SJCRH30 (cell line): ENCODE measurements around the gene KRTAP10-4. TPM values are rescaled to one million over a fixed set of nuclear protein-coding genes. Genes with fewer than 3 reads are reported as not detected.

ENCODE experiments used
- DNase-seq, 2 experiments: peaks; one replicate each; pipeline ENCODE4 v3.0.0-alpha.2; 2015 to 2020
- H3K27ac ChIP-seq: fragments of 250-450 bp; sonication (Bioruptor Pico); 2 replicates; pipeline ENCODE4 v1.5.1; 2020; ENCODE audit warnings: mild to moderate bottlenecking, moderate library complexity
- H3K27me3 ChIP-seq: fragments of 250-450 bp; sonication (Bioruptor Pico); 2 replicates; pipeline ENCODE4 v1.5.1; 2020; ENCODE audit warnings: mild to moderate bottlenecking, moderate library complexity
- H3K36me3 ChIP-seq: fragments of 250-450 bp; sonication (Bioruptor Pico); 2 replicates; pipeline ENCODE4 v1.5.1; 2020; ENCODE audit warnings: mild to moderate bottlenecking, moderate library complexity
- H3K4me1 ChIP-seq: fragments of 250-450 bp; sonication (Bioruptor Pico); 2 replicates; pipeline ENCODE4 v1.5.1; 2020; ENCODE audit warnings: mild to moderate bottlenecking, moderate library complexity
- H3K4me3 ChIP-seq: fragments of 250-450 bp; sonication (Bioruptor Pico); 2 replicates; pipeline ENCODE4 v1.5.1; 2020; ENCODE audit warnings: mild to moderate bottlenecking, moderate library complexity
- H3K9me3 ChIP-seq: fragments of 250-450 bp; sonication (Bioruptor Pico); replicated peaks from 2 replicates; pipeline ENCODE4 v1.5.1; 2020; ENCODE audit warnings: mild to moderate bottlenecking, moderate library complexity
- total RNA-seq: library from RNA; depleted of rRNA; stranded (reverse); fragments of >200 nt; shearing (Covaris generic); gene quantifications from 2 replicates; pipeline ENCODE4 v1.2.3, GENCODE V29; 2014

Gene KRTAP10-4
- total RNA-seq, 1 experiment from 2014 or later = not detected

- H3K27ac ChIP-seq = no peak overlapping the region
- no peaks in the 10 kb centered on the region for H3K36me3 ChIP-seq
- DNase-seq = no peak
- no peak overlapping the region for H3K4me3 ChIP-seq
- no peaks in the 10 kb centered on the region for H3K4me1 ChIP-seq
- no peaks in the 10 kb centered on the region for H3K27me3 ChIP-seq
- H3K9me3 ChIP-seq = no peaks in the 10 kb centered on the region
These were observed 9.4 kb upstream of the KRTAP10-4 start for GRCh38 chr21:44564099-44564498.

DNA sequence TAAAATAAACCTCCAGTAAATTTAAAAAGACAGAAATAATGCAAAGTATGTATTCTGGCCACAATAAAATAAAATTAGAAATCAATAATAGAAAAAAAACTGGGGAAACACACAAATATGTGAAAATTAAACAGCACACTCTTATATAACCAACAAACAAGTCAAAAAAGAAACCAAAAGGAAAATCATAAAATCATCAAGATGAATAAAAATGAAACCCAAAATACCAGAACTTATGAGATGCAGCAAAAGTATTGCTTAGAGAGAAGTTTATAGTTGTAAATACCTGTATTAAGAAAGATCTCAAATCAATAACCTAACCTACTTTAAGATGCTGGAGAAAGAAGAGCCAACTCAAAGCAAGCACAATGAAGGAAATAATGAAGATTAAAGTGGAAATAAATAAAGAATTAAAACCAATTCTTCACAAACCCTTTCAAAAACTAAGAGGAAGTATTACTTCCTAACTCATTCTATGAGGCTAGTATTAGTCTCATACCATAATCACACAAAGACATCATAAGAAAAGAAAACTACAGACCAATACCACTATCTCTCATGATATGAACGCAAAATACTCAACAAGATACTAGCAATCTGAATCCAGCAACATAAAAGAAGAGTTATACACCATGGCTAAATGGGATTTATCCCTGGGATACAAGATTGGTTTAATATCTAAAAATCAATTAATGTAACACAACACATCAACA lies 8.5 kb upstream of the KRTAP10-4 start:
- Histone ChIP-seq H3K27me3 (no peaks in the 10 kb centered on the region), H3K27ac (no peak overlapping the region), H3K36me3 (no peaks in the 10 kb centered on the region), H3K9me3 (no peaks in the 10 kb centered on the region), H3K4me1 (no peaks in the 10 kb centered on the region), H3K4me3 (no peak overlapping the region)
- no peak for DNase-seq

DNA sequence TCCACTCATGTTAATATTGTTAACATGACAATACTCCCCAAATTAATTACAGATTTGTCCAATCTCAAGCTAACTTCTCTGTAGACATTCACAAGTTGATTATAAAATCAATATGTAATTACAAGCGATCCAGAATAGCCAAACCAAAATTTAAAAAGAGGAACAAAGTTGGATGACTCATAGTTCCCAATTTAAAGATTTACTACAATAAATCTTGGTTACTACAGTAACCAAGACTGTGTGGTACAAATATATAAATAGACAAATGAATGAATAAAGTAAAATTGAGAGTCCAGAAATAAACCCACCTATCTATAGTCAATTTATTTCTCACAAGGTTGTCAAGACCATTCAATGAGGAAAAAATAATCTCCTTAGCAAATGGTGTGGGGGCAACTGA lies 7.1 kb upstream of the KRTAP10-4 start:
- no peaks in the 10 kb centered on the region for H3K9me3 ChIP-seq
- no peaks in the 10 kb centered on the region for H3K36me3 ChIP-seq
- H3K4me3 ChIP-seq = no peak overlapping the region
- H3K27ac ChIP-seq = no peak overlapping the region
- no peak for DNase-seq
- H3K27me3 ChIP-seq = no peaks in the 10 kb centered on the region
- H3K4me1 ChIP-seq = no peaks in the 10 kb centered on the region

- Histone ChIP-seq H3K27ac (no peak overlapping the region), H3K4me3 (no peak overlapping the region), H3K27me3 (no peaks in the 10 kb centered on the region), H3K36me3 (no peaks in the 10 kb centered on the region), H3K4me1 (no peaks in the 10 kb centered on the region), H3K9me3 (no peaks in the 10 kb centered on the region)
- DNase-seq = no peak
These were observed 5.9 kb upstream of the KRTAP10-4 start for GRCh38 chr21:44567481-44568171.

GRCh38 chr21:44568261-44568660 lies 5.3 kb upstream of the KRTAP10-4 start:
- Histone ChIP-seq H3K36me3 (no peaks in the 10 kb centered on the region), H3K27ac (no peak overlapping the region), H3K9me3 (no peaks in the 10 kb centered on the region), H3K4me1 (no peaks in the 10 kb centered on the region), H3K4me3 (no peak overlapping the region), H3K27me3 (no peaks in the 10 kb centered on the region)
- DNase-seq = no peak

- Histone ChIP-seq H3K4me3 (no peak overlapping the region), H3K4me1 (no peaks in the 10 kb centered on the region), H3K9me3 (no peaks in the 10 kb centered on the region), H3K27ac (no peak overlapping the region), H3K27me3 (no peaks in the 10 kb centered on the region), H3K36me3 (no peaks in the 10 kb centered on the region)
- no peak for DNase-seq
These were observed 4.6 kb upstream of the KRTAP10-4 start for GRCh38 chr21:44568667-44569556.

GRCh38 chr21:44569861-44570517 lies 3.5 kb upstream of the KRTAP10-4 start:
- H3K4me1 ChIP-seq = no peaks in the 10 kb centered on the region
- H3K27me3 ChIP-seq = no peaks in the 10 kb centered on the region
- H3K4me3 ChIP-seq = no peak overlapping the region
- no peak overlapping the region for H3K27ac ChIP-seq
- H3K36me3 ChIP-seq = no peaks in the 10 kb centered on the region
- no peaks in the 10 kb centered on the region for H3K9me3 ChIP-seq
- DNase-seq = no peak

GRCh38 chr21:44571296-44571695 lies 2.2 kb upstream of the KRTAP10-4 start:
- Histone ChIP-seq H3K27me3 (no peaks in the 10 kb centered on the region), H3K4me3 (no peak overlapping the region), H3K36me3 (no peaks in the 10 kb centered on the region), H3K4me1 (no peaks in the 10 kb centered on the region), H3K9me3 (no peaks in the 10 kb centered on the region), H3K27ac (no peak overlapping the region)
- DNase-seq = no peak

DNA sequence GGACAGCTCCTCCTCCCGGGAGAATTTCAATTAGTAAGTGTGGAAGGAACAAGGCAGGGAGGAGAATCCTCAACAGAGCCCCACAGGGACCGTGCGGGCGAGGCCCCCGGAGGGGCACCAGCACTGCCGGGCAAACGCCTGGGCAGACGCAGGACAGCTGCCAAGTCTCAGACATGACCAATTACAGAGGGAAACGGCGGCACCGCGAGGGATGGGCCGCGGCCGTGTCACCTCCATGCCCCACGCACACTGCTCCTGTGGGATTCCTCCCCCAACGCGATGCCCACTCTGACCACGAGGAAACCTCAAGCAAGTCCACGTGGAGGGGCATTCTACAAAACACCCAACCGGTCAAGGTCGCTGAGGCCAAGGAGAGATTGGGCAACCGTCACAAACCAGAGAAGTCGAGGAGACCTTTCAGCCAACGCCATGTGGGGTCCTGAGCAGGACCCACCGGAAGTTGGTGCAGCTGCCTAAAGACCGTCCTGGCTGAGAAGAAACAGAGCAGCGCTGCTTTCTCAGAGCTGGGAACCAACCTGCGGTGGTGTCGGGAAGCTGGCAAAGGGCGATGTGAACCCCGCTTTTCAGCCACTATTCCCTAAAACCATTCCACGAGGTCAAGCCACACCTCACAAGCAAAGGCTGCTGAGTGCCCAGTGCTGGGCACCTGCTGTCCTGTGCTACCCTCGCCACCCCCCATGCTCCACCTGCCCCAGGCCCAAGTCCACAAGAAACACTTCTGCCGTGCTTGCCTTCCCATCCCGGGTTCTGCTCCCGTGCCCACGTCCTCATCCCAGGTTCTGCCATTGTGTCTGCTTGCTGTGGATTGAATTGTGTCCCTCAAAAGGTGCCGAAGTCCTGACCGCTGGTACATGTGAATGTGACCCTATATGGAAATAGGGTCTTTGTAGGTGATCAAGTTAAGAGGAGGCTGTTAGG lies 1.4 kb upstream of the KRTAP10-4 start:
- Histone ChIP-seq H3K4me3 (no peak overlapping the region), H3K27me3 (no peaks in the 10 kb centered on the region), H3K36me3 (no peaks in the 10 kb centered on the region), H3K27ac (no peak overlapping the region), H3K4me1 (no peaks in the 10 kb centered on the region), H3K9me3 (0 out of 2 replicates have a peak, but pooled peaks cover 4% of the 10 kb centered on the region)
- DNase-seq = no peak

- Histone ChIP-seq H3K27me3 (no peaks in the 10 kb centered on the region), H3K9me3 (0 out of 2 replicates have a peak, but pooled peaks cover 4% of the 10 kb centered on the region), H3K4me3 (no peak overlapping the region), H3K36me3 (no peaks in the 10 kb centered on the region), H3K27ac (no peak overlapping the region), H3K4me1 (no peaks in the 10 kb centered on the region)
- no peak for DNase-seq
These were observed 458 bp upstream of the KRTAP10-4 start for GRCh38 chr21:44572959-44573583.

- no peak overlapping the region for H3K27ac ChIP-seq
- no peaks in the 10 kb centered on the region for H3K27me3 ChIP-seq
- no peak overlapping the region for H3K4me3 ChIP-seq
- no peaks in the 10 kb centered on the region for H3K4me1 ChIP-seq
- no peak for DNase-seq
- H3K9me3 ChIP-seq = 0 out of 2 replicates have a peak, but pooled peaks cover 4% of the 10 kb centered on the region
- H3K36me3 ChIP-seq = no peaks in the 10 kb centered on the region
These were observed 1.2 kb downstream of the KRTAP10-4 start for GRCh38 chr21:44574457-44575306.

GRCh38 chr21:44575307-44576024 lies 1.9 kb downstream of the KRTAP10-4 start:
- 0 out of 2 replicates have a peak, but pooled peaks cover 4% of the 10 kb centered on the region for H3K9me3 ChIP-seq
- no peaks in the 10 kb centered on the region for H3K36me3 ChIP-seq
- DNase-seq = no peak
- H3K27ac ChIP-seq = no peak overlapping the region
- H3K27me3 ChIP-seq = no peaks in the 10 kb centered on the region
- no peaks in the 10 kb centered on the region for H3K4me1 ChIP-seq
- no peak overlapping the region for H3K4me3 ChIP-seq
